ENCODE results near the gene CD3E. TPM values are rescaled to one million over a fixed set of nuclear protein-coding genes. Genes with fewer than 3 reads are reported as not detected.

The CD3E gene
- total RNA-seq (2022; extraction: Qiagen RNA extraction): not detected in 5 replicates

GRCh38 chr11:118304568-118305248 is at the start of gene CD3E:
Gene CD3E (plus strand): TSS chr11:118304730. CDS start chr11:118304953, 223 bp downstream.

GRCh38 chr11:118263695-118264568 is 40.6 kb upstream of the CD3E start, which contains the start of gene MPZL2:
Gene MPZL2 (minus strand): TSS chr11:118264297. CDS start chr11:118264153, 144 bp downstream.

DNA sequence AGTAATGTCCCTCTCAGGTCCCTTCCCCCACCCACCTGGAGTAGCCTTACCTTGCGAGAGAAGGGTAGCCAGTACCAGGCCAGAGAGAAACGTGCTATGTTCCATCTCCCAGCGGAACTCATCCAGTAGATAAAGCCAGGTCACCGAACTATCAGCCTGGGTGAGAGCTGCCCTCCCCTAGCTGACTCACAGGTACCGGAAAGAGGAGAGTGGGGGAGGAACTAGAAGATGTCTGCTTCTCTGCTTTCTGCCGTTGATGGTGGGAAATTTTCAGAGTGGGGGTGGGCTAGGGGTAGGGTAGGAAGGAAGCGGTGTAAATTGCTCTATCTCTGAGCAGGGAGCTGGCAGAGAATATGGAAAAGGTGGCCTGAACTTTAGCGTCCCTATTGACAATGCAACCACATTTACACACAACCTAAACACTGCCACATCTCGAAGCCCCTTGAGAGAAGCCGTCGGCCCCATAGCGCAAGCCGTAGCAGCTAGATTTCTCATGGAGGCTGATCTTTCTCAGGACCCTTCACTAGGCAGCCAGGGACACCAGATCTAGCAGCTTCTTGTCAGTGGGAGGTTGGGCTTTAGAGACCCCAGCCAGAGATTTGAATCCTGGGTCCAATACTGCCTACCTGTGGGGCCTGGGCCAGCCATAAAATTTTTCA is 38.1 kb downstream of the CD3E start, which contains the start of gene CD3D:
Gene CD3D, minus strand, starts transcription at position 203 of the 659 bp plus-strand sequence. Its CDS starts 98 bp downstream, at position 105.

DNA sequence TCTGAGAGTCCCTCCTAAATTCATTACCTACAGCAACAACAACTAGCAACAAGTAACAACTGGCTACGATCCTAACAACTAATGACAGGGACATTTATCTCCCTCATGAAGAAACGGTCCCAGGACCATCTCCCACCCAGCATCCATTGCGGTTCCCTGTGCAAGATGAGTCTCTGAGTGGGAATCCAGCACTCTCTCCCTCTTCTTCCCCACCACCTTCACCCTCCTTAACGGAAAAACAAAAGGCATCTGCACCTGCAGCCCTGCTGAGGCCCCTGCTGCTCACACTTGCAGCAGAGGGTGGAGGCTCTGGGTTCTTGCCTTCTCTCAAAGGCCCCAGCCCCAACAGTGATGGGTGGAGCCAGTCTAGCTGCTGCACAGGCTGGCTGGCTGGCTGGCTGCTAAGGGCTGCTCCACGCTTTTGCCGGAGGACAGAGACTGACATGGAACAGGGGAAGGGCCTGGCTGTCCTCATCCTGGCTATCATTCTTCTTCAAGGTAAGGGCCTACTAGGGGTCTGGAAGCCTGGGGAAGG is 39.5 kb downstream of the CD3E start, which contains the start of gene CD3G:
Gene CD3G, plus strand, starts transcription at position 364 of the 535 bp plus-strand sequence. Its CDS starts 80 bp downstream, at position 444.

DNA sequence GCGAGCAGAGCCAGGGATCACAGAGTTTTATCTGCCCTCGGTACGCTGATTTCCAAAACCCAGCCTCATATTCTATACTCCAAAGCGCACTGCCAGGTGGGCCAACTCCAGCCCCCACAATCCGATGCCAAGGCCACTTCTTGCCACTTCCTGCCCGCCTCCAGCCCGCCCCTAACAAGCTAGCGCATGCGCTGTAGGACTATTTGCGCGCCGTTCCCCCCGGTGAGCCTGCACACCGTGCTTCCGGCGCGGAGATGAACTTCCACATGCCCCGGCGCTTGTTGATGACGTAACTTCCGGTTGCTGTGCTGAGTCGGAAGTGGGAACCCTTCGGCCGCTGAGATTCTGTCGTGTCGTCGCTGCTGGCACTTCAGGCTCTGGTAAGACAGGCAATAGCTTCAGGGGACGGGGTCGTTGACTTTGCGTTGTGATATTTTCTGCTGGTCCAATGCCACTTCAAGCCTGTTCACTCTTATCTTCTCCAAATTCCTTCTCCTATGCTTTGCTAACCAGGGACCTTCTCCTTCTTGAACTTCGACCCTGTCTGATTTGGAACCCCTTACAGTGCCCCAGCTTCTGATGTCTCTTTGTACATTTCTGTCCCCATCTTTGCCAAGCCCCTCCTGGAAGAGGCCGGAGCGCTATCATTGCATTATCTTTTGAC is 54.9 kb downstream of the CD3E start, which contains the start of gene UBE4A:
Gene UBE4A, plus strand, starts transcription at position 306 of the 664 bp plus-strand sequence. CDS start 5,481 bp downstream, outside the sequence.

Other genes with a start within 250 kb of the CD3E start
- not detected in 5 replicates for gene TMPRSS4, start 227.7 kb upstream of the CD3E start, total RNA-seq (2022; extraction: Qiagen RNA extraction)
- not detected in 5 replicates for gene SMIM35, start 217.8 kb upstream of the CD3E start, total RNA-seq (2022; extraction: Qiagen RNA extraction)
- gene SCN4B, start 151.9 kb upstream of the CD3E start, total RNA-seq (2022; extraction: Qiagen RNA extraction): 0.03 to 0.08 TPM (median 0.07 TPM) in 5 replicates
- gene SCN2B, start 128.1 kb upstream of the CD3E start, total RNA-seq (2022; extraction: Qiagen RNA extraction): not detected in 5 replicates
- not detected in 5 replicates for gene JAML, start 79.7 kb upstream of the CD3E start, total RNA-seq (2022; extraction: Qiagen RNA extraction)
- 0.29 to 0.47 TPM (median 0.32 TPM) in 5 replicates for gene MPZL3, start 52.4 kb upstream of the CD3E start, total RNA-seq (2022; extraction: Qiagen RNA extraction)
- gene MPZL2, start 40.4 kb upstream of the CD3E start, total RNA-seq (2022; extraction: Qiagen RNA extraction): 0.15 TPM in 1 of 5 replicates, not detected in the others
- gene CD3D, start 38.0 kb downstream of the CD3E start, total RNA-seq (2022; extraction: Qiagen RNA extraction): not detected in 5 replicates
- not detected in 5 replicates for gene CD3G, start 39.6 kb downstream of the CD3E start, total RNA-seq (2022; extraction: Qiagen RNA extraction)
- gene UBE4A, start 54.9 kb downstream of the CD3E start, total RNA-seq (2022; extraction: Qiagen RNA extraction): 8.8 to 11.4 TPM (median 9.7 TPM) in 5 replicates
- gene ATP5MG, start 96.9 kb downstream of the CD3E start, total RNA-seq (2022; extraction: Qiagen RNA extraction): 163 to 210 TPM (median 186 TPM) in 5 replicates
- gene KMT2A, start 131.8 kb downstream of the CD3E start, total RNA-seq (2022; extraction: Qiagen RNA extraction): 11.4 to 15.1 TPM (median 13.5 TPM) in 5 replicates
- not detected in 5 replicates for gene TTC36, start 222.7 kb downstream of the CD3E start, total RNA-seq (2022; extraction: Qiagen RNA extraction)
- gene TMEM25, start 226.5 kb downstream of the CD3E start, total RNA-seq (2022; extraction: Qiagen RNA extraction): 0.17 to 0.88 TPM (median 0.44 TPM) in 5 replicates